Psoas muscle (tissue), 8 donors: ENCODE results near the gene THRA. TPM values are rescaled to one million over a fixed set of nuclear protein-coding genes. Genes with fewer than 3 reads are reported as not detected.

Experiments used
- ATAC-seq, 4 donors: fragments of 200-7000 bp; cut with Tn5 transposase; one replicate each; pipeline ENCODE4 v1.9.1; 2020; ENCODE audit warnings: moderate library complexity in 3 of 4, mild to moderate bottlenecking in 2 of 4
- DNase-seq, 2 donors: peaks; one replicate each; pipeline ENCODE4 v3.0.0-alpha.2; 2020
- H3K27ac ChIP-seq: fragments of 200-600 bp; one replicate; pipeline ENCODE4 v1.8.0; 2022
- H3K27me3 ChIP-seq, 3 donors: fragments of 200-600 bp in 1 of 3; one replicate each; pipeline versions ENCODE4 v1.6.1 to v1.8.0; 2013 to 2022; ENCODE audit warnings: low read length in 2 of 3, mild to moderate bottlenecking in 2 of 3, moderate library complexity in 1 of 3; ENCODE audit not compliant: insufficient read depth in 3 of 3
- H3K36me3 ChIP-seq, 2 donors: fragments of 200-600 bp in 1 of 2; one replicate each; pipeline versions ENCODE4 v1.6.1 to v1.8.0; 2013 to 2022; ENCODE audit warnings: low read depth in 1 of 2, mild to moderate bottlenecking in 1 of 2, moderate library complexity in 1 of 2; ENCODE audit not compliant: insufficient read depth in 1 of 2
- H3K4me1 ChIP-seq: fragments of 200-600 bp; one replicate; pipeline ENCODE4 v1.8.0; 2022
- H3K4me3 ChIP-seq: fragments of 200-600 bp; one replicate; pipeline ENCODE4 v1.8.0; 2022; ENCODE audit warnings: mild to moderate bottlenecking
- H3K9me3 ChIP-seq: fragments of 200-600 bp; one replicate; pipeline ENCODE4 v1.8.0; 2022
- WGBS, 3 donors: extraction: QIAGEN DNeasy Blood & Tissue Kit; methylation state at CpG; one replicate each; pipeline versions ENCODE4 v1.1.6 to v1.1.7; 2013; 5-methylcytosine and 5-hydroxymethylcytosine counted together
- intact Hi-C, 2 donors: fragments of 100-400 bp; cut with DNase I; formaldehyde crosslinking; loops; one replicate each; pipeline versions ENCODE4 v1.11.0 to v1.14.2; 2022
- polyA plus RNA-seq, 3 donors: library from polyadenylated mRNA; stranded (reverse); fragments of 200-250 nt; gene quantifications; one replicate each; pipeline ENCODE4 v1.2.3, GENCODE V29; 2013
- total RNA-seq, 4 donors: library from RNA; stranded (reverse); fragmentation: NEBNext Ultra II Directional in 2 of 4; extraction: Animal tissue kit (Norgen Biotek cat#: 25700) in 2 of 4; gene quantifications; one replicate each; pipeline versions ENCODE4 v1.2.1 to v1.2.4, GENCODE V29; 2021 to 2023
- TF ChIP-seq, protein P1 (sequence below): fragments of 200-600 bp; IDR thresholded peaks from one replicate; pipeline ENCODE4 v1.8.0; 2022; ENCODE audit warnings: antibody characterized with exemption
- donor health status: healthy with polysubstance abuse.
- donor health status: DM: no; HTN: no; CAD: no; lungs with moderate emphysema.
- donor health status: Bipolar disorder and iron deficiency.
- donor health status: healthy.
- donor health status: DM: yes; HTN: yes; CAD: no.
- donor health status: DM: no; HTN: no; CAD: no.
- donor health status: DM: no; HTN: no; CAD: no.
- donor health status: DM: yes; HTN: yes; CAD: no.

Gene THRA
- total and polyA plus RNA-seq, 7 donors, result 9.5 to 60.0 (median 41.2) TPM

DNA sequence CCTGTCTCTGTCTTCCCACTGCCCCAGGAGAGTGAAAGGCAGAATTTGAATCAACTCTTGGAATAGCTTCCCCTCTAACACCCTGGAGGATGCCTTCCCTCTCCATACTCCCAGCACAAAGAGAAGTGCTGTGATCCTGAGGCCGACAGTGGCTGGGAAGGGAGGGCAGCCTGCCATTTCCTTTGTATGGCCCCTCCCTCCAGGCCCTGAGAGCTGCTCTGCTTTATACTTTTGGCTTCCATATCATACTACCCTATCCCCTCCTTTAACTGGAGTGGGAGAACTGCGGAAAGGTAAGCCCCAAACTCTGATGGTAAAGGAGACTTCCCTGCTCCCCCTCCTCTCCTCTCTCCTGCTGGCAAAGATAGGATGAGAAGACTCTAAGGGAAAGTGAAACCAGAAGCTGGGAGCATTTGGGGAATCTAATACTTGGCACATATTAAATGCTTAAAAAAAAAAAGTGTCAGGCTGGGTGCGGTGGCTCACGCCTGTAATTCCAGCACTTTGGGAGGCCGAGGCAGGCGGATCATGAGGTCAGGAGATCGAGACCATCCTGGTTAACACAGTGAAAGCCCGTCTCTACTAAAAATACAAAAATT is 4.5 kb upstream of the THRA start:
- no peaks in the 10 kb centered on the region for H3K27me3 ChIP-seq
- H3K4me1 ChIP-seq, result peaks cover 10% of the 10 kb centered on the region
- no peaks in the 10 kb centered on the region for H3K9me3 ChIP-seq
- intact Hi-C loops, result no loop called here
- peak overlapping the region; percentile 63 for H3K27ac ChIP-seq
- WGBS, 3 donors, result 51 to 59% (median 59%) methylated on average over 8 of the region's 8 CpGs
- ATAC-seq, result no peak
- no peak for DNase-seq
- H3K36me3 ChIP-seq, result peaks cover 0 to under 1% of the 10 kb centered on the region in 2 donors
- TF ChIP-seq, protein P1, sequence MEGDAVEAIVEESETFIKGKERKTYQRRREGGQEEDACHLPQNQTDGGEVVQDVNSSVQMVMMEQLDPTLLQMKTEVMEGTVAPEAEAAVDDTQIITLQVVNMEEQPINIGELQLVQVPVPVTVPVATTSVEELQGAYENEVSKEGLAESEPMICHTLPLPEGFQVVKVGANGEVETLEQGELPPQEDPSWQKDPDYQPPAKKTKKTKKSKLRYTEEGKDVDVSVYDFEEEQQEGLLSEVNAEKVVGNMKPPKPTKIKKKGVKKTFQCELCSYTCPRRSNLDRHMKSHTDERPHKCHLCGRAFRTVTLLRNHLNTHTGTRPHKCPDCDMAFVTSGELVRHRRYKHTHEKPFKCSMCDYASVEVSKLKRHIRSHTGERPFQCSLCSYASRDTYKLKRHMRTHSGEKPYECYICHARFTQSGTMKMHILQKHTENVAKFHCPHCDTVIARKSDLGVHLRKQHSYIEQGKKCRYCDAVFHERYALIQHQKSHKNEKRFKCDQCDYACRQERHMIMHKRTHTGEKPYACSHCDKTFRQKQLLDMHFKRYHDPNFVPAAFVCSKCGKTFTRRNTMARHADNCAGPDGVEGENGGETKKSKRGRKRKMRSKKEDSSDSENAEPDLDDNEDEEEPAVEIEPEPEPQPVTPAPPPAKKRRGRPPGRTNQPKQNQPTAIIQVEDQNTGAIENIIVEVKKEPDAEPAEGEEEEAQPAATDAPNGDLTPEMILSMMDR, result no peak
- H3K4me3 ChIP-seq, result peak overlapping the region; percentile 4

DNA sequence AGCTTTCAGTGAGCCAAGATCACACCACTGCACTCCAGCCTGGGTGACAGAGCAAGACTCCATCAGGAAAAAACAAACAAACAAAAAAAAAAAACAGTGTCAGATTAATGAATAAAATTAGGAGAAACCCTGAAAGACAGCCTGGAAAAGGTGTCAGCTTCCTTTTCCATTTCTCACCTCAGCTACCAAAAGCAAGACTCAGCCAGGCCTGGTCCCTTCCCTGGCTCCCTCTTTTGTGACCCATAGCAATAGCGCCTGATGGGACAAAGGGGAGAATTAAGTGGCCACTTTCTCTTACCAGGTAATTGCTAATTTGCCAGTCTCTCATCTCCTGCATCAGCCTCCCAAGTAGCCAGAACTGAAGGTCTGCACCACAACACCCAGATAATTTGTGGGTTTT is 3.9 kb upstream of the THRA start:
- no peaks in the 10 kb centered on the region for H3K27me3 ChIP-seq
- no peaks in the 10 kb centered on the region for H3K9me3 ChIP-seq
- H3K4me1 ChIP-seq, result peaks cover 6% of the 10 kb centered on the region
- DNase-seq (no peak), ATAC-seq (no peak)
- H3K27ac ChIP-seq, result peak overlapping the region; percentile 63
- no peaks in the 10 kb centered on the region for H3K36me3 ChIP-seq
- no peak overlapping the region for H3K4me3 ChIP-seq
- intact Hi-C loops, result no loop called here
- WGBS, 3 donors, result 94 to 100% (median 98%) methylated on average over 1 of the region's 1 CpG
- TF ChIP-seq, protein P1, result no peak

DNA sequence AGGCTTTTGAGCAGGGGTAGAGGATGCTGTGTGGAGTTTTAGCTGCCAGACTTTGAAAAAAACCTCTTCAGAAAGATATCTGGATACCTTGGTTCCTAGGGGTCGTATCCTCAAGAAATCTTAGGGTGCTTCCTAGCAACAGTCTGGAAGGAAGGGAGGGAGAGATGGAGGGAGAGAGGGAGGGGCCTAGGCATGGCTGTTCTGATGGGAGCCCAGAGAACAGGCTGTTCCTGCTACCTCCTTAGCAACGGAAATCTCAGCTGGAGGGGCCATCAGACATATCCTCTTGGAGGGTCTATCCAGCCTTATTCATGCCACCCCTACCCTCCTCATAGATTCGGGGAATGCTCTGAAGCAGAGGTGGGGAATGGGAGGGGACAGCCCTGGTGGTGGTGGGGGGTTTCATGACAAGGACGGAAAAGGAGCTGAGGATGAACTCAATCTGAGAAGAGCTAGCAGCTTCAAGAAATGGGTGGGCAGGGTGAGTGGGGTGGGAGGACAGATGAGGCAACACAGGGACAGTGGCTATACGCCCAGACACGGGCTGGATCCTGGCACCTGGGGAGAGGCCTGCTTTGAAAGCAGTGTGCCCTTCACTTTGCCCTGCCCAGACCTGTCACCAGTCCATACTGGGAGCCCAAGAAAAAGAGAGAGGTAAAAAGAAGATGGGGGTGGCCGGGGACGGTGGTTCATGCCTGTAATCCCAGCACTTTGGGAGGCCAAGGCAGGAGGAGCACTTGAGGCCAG is 2.9 kb upstream of the THRA start:
- no peak overlapping the region for H3K27ac ChIP-seq
- ATAC-seq (no peak), DNase-seq (no peak)
- H3K36me3 ChIP-seq, result no peaks in the 10 kb centered on the region
- H3K9me3 ChIP-seq, result no peaks in the 10 kb centered on the region
- intact Hi-C loops, result loop anchor here in 1 of 2 donors (5.0 kb wide), 1 partner anchor 107 kb away; no protein-coding TSS in a partner anchor
- WGBS, 3 donors, result 63 to 79% (median 67%) methylated on average over 8 of the region's 8 CpGs
- H3K4me3 ChIP-seq, result no peak overlapping the region
- no peaks in the 10 kb centered on the region for H3K27me3 ChIP-seq
- H3K4me1 ChIP-seq, result peaks cover 16% of the 10 kb centered on the region
- TF ChIP-seq, protein P1, result no peak

DNA sequence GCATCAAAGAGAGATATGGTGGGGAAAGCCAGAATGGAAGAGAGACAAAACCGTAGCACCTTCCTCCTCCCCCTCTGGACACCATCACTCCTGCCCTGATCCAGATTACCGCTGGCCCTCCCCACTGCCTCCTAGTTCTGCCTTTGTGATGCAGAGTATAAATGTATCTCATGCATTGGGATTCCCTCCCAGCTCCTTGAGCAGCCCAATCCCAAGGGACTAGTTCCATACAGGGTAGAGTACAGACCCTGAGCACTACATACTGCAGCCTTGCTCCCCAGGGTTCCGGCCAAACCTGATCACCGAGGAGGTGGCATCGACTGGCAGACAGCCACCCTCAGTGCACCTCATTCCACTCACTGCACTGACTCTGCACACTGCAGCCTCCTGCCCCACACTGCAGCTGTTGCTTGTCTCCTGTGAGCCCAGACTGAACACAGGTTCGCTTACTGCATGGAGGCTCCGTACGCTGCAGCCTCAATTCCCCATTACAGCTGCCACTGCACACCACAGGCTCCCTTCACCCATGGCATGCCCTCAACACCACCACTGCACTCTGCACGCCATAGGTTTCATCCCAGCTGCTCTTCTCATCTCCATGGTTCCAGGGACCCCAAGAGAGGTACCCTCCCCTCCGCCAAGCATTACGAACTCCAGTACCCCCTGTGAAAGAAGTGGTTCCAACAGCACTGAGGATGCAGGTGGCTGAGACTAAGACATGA is 1.7 kb upstream of the THRA start:
- no peaks in the 10 kb centered on the region for H3K27me3 ChIP-seq
- H3K4me1 ChIP-seq, result peaks cover 27% of the 10 kb centered on the region
- H3K27ac ChIP-seq, result no peak overlapping the region
- no peaks in the 10 kb centered on the region for H3K9me3 ChIP-seq
- H3K36me3 ChIP-seq, result no peaks in the 10 kb centered on the region
- TF ChIP-seq, protein P1, result no peak
- intact Hi-C loops, result loop anchor here in 1 of 2 donors (5.0 kb wide), 1 partner anchor 106 kb away; no protein-coding TSS in a partner anchor
- ATAC-seq (no peak), DNase-seq (no peak)
- no peak overlapping the region for H3K4me3 ChIP-seq
- whole genome bisulfite sequencing, 3 donors, result 74 to 75% (median 75%) methylated on average over 11 of the region's 11 CpGs
